PC-3 (cell line): Measurements from ENCODE around the gene RNMT.

ENCODE experiments used
- EZH2 ChIP-seq: fragments of 300-600 bp; sonication (generic); IDR thresholded peaks from one replicate; pipeline ENCODE4 v1.6.1; 2017; ENCODE audit warnings: antibody characterized with exemption, mild to moderate bottlenecking, low read length; ENCODE audit not compliant: unreplicated experiment
- EZH2phosphoT487 ChIP-seq: fragments of 300-600 bp; sonication (generic); IDR thresholded peaks from 2 replicates; pipeline ENCODE4 v1.6.1; 2018; ENCODE audit warnings: mild to moderate bottlenecking, antibody characterized with exemption, low read length, borderline replicate concordance
- TF ChIP-seq, protein P1 (sequence below): fragments of 300-600 bp; sonication (generic); conservative IDR thresholded peaks from 2 replicates; pipeline ENCODE4 v1.5.1; 2017; ENCODE audit warnings: antibody characterized with exemption, low read depth, mild to moderate bottlenecking, low read length

DNA sequence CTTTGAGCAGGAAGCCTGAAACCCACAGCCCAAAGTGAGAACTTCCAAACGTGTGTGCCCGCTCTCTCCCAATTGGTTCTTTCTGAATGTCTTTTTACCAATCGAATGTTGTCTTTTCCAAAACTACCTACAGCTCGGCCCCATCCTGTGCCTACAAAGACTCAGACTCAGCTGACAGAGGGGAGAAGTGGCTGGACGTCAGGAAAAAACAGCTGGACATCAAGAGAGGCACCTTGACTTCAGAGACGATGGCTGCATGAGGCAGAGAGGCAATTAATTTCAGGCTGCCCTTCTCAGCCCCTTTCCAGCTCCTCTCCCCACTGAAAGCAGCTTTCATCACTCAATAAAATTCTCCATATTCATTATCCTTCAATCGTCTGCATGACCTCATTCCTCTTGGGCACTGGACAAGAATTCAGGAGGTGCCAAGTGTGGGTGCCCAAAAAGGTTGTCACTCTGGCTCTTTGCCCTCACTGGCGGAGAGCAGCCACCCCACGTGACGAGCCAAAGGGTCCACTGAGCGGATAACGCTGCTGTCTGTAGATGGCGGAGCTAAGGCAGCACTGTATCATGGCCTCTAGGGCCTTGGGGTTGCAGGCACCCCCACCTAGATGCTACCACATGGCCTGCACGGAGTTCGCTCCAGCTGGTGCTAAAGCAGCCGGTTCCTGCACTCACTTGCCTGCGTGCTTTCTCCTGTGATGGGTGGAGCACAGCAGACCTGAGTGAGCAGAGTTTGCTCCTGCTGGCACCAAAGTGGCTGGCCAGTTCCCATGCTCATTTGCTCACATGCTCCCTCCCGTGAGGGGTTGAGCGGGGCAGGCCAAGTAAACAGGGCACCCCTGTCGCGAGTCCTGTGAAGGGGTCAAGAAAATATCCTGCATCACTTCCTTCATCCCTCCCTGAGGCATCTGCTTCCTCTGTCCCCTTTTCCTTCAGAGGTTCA lies 38.0 kb upstream of the RNMT start:
- TF ChIP-seq, protein P1, sequence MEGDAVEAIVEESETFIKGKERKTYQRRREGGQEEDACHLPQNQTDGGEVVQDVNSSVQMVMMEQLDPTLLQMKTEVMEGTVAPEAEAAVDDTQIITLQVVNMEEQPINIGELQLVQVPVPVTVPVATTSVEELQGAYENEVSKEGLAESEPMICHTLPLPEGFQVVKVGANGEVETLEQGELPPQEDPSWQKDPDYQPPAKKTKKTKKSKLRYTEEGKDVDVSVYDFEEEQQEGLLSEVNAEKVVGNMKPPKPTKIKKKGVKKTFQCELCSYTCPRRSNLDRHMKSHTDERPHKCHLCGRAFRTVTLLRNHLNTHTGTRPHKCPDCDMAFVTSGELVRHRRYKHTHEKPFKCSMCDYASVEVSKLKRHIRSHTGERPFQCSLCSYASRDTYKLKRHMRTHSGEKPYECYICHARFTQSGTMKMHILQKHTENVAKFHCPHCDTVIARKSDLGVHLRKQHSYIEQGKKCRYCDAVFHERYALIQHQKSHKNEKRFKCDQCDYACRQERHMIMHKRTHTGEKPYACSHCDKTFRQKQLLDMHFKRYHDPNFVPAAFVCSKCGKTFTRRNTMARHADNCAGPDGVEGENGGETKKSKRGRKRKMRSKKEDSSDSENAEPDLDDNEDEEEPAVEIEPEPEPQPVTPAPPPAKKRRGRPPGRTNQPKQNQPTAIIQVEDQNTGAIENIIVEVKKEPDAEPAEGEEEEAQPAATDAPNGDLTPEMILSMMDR = no peak
- TF ChIP-seq EZH2phosphoT487 (no peak), EZH2 (no peak)
